ENCODE data around the gene FBXO8.
A peak's percentile ranks its signal among the peaks of the same experiment; 100 is the strongest.

Gene FBXO8, protein sequence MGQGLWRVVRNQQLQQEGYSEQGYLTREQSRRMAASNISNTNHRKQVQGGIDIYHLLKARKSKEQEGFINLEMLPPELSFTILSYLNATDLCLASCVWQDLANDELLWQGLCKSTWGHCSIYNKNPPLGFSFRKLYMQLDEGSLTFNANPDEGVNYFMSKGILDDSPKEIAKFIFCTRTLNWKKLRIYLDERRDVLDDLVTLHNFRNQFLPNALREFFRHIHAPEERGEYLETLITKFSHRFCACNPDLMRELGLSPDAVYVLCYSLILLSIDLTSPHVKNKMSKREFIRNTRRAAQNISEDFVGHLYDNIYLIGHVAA

DNA sequence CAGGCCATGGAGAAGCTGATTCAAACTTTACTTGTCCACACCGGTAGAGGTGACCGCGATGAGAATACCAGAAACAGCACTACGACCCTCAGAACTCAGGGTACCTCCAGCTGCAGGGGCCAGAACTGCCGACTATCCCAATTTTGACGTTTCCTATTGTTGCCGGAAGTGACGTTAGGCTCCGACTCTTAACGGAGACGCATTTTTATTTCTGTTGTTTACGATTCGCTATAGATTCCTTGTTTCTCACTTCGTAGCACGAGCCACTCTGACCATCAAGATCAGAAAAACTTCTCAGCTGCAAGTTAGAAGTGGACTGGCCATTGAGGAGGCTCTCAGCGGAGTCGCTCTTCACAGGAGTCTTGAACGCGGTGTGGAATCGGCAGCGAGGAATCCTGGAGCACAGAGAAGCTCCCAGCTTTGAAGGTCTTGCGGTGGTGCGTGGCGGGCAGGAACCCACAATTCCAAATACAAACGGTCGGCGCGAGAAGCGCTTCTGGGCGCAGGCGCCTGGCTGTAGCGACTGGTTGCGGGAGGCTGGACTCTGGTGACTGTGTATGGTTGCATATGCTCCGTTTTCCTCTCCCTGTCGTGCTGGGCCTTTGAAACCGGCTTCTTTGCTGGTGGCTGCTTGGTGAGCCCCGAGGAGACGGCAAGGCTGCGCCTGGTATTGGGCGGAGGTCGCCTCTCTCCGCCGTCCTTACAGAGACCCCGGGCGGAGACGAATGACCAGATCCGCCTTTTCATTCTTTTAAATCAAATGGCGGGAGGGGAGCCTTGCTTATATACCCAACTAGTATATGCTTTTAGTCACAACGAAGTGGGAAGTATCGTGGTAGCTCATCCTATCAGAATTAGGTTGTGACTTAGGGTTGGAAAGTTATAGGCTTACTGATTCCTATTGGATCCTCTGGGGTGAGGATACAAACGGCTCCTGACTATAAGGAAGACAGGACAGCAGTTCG is at the start of gene FBXO8, which contains the start of gene CEP44:
Gene FBXO8 (minus strand): TSS at position 161 of the 965 bp plus-strand sequence. CDS start 20,575 bp downstream, outside the sequence.
Gene CEP44 (plus strand): TSS at position 405 of the 965 bp plus-strand sequence. CDS start 15,211 bp downstream, outside the sequence.
- TF ChIP-seq, protein P1, sequence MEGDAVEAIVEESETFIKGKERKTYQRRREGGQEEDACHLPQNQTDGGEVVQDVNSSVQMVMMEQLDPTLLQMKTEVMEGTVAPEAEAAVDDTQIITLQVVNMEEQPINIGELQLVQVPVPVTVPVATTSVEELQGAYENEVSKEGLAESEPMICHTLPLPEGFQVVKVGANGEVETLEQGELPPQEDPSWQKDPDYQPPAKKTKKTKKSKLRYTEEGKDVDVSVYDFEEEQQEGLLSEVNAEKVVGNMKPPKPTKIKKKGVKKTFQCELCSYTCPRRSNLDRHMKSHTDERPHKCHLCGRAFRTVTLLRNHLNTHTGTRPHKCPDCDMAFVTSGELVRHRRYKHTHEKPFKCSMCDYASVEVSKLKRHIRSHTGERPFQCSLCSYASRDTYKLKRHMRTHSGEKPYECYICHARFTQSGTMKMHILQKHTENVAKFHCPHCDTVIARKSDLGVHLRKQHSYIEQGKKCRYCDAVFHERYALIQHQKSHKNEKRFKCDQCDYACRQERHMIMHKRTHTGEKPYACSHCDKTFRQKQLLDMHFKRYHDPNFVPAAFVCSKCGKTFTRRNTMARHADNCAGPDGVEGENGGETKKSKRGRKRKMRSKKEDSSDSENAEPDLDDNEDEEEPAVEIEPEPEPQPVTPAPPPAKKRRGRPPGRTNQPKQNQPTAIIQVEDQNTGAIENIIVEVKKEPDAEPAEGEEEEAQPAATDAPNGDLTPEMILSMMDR (IDR thresholded peaks at IDR 0.05): no peak
- Histone ChIP-seq H3K27me3 (no peaks in the 10 kb centered on the region), H3K9me3 (no peaks in the 10 kb centered on the region), H3K36me3 (no peaks in the 10 kb centered on the region), H3K4me3 (ENCODE audit: low read depth in 1 of 2, low read length in 1 of 2) (peak within 1 kb of the TSS; percentile 92 to 94), H3K4me1 (ENCODE audit: control insufficient read depth in 1 of 2, insufficient read depth in 1 of 2, low read depth in 1 of 2, low read length in 1 of 2) (peaks cover 46% of the 10 kb centered on the region in 2 experiments), H3K27ac (peak within 1 kb of the TSS; percentile 99)

DNA sequence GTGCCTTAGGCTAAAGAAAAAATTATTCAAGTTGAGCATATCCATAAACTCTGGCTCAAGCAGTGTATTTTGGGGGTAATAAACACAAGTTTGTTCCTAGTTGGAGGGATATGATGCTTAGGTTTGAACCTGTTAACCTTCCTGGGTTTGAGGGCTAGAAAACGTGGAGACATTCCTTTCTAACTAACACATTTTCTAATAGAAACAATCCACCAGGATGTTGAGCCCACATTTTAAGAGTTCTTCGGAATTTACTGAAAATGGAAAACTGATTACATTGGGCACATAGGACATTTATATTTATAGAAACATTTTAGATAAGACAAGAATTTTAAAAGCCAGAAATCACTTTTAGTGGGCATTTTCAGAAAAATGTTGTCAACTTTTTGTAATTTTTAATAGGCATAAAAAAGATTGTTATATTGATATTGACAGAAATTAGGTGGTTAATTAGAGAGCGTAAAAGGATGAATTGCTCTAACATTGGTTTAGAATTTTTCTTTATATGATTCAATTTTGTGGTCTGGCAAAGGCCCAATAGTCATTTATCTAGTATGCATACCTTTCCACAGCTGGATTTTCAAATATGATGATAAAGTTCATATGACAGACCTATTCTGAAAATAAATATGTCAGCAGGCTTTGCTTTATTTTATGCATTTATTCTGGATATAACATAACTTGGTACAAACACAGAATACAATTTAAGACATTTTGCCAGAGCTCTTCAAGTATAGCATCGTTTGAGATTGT is 49.5 kb upstream of the FBXO8 start:
- TF ChIP-seq, protein P1 (IDR thresholded peaks at IDR 0.05): no peak
- no peak overlapping the region for H3K27ac ChIP-seq
- no peak overlapping the region for H3K4me3 ChIP-seq (ENCODE audit: low read depth in 1 of 2, low read length in 1 of 2)
- no peaks in the 10 kb centered on the region for H3K36me3 ChIP-seq
- H3K9me3 ChIP-seq: no peaks in the 10 kb centered on the region
- H3K27me3 ChIP-seq: no peaks in the 10 kb centered on the region
- H3K4me1 ChIP-seq (ENCODE audit: control insufficient read depth in 1 of 2, insufficient read depth in 1 of 2, low read depth in 1 of 2, low read length in 1 of 2): no peaks in the 10 kb centered on the region

DNA sequence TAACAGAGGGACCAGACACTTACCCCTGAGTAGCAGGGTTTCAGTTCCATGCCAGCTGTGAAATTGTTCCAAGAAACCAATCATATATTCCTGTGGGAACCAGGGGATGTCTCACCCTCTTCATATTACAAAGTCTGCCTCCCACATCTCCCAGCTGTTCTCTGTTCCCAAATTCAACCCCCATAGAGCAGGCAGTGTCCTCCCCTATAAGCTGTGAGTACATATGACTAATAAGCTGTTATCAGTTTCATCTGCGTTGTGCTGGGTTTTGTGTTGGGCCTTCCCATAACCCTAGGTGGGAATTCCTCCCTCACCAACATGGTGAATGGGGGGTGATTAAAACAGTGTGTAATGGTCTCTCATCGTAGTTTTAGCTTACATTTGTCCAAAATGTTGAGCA is 41.3 kb upstream of the FBXO8 start:
- Histone ChIP-seq H3K27ac (no peak overlapping the region), H3K9me3 (no peaks in the 10 kb centered on the region), H3K27me3 (no peaks in the 10 kb centered on the region)

DNA sequence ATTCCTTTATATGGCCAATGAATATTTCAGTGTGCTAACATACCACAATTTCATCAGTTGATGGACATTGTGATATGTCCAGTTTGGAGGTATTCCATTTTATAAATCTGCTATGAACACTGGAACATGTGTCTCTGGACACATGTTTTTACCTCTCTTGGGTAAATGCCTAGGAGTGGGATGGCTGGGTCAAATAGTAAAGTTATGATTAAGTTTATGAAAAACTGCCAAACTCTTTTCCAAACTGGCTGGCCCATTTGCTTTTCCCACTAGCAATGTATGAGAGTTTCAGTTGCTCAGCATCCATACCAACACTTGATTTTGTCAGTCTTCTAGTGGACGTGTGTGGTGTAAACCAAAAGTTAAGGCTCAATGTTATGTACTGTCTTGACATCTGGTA is 40.8 kb upstream of the FBXO8 start:
- H3K9me3 ChIP-seq: no peaks in the 10 kb centered on the region
- no peak overlapping the region for H3K27ac ChIP-seq
- H3K27me3 ChIP-seq: no peaks in the 10 kb centered on the region
- TF ChIP-seq, protein P1 (IDR thresholded peaks at IDR 0.05): no peak
- peaks cover 10% of the 10 kb centered on the region for H3K36me3 ChIP-seq
- no peak overlapping the region for H3K4me3 ChIP-seq (ENCODE audit: low read depth in 1 of 2, low read length in 1 of 2)
- H3K4me1 ChIP-seq (ENCODE audit: control insufficient read depth in 1 of 2, insufficient read depth in 1 of 2, low read depth in 1 of 2, low read length in 1 of 2): no peaks in the 10 kb centered on the region

More for the DNA sequence above, 41.3 kb upstream of the FBXO8 start:
- TF ChIP-seq, protein P1 (IDR thresholded peaks at IDR 0.05): no peak
- H3K4me1 ChIP-seq (ENCODE audit: control insufficient read depth in 1 of 2, insufficient read depth in 1 of 2, low read depth in 1 of 2, low read length in 1 of 2): no peaks in the 10 kb centered on the region
- peaks cover 8% of the 10 kb centered on the region for H3K36me3 ChIP-seq
- no peak overlapping the region for H3K4me3 ChIP-seq (ENCODE audit: low read depth in 1 of 2, low read length in 1 of 2)

All from neutrophil (primary cell).